Brain microvascular endothelial cell (primary cell): ENCODE measurements around the gene ITGA1.

ENCODE experiments used
- DNase-seq: peaks from one replicate; pipeline ENCODE4 v3.0.0-alpha.2; 2020
- H3K27ac ChIP-seq: fragments of 250-450 bp; sonication (Bioruptor Pico); 2 replicates; pipeline ENCODE4 v1.5.1; 2020; ENCODE audit warnings: mild to moderate bottlenecking, moderate library complexity
- H3K27me3 ChIP-seq: fragments of 250-450 bp; sonication (Bioruptor Pico); replicated peaks from 2 replicates; pipeline ENCODE4 v1.5.1; 2020; ENCODE audit warnings: mild to moderate bottlenecking
- H3K36me3 ChIP-seq: fragments of 250-450 bp; sonication (Bioruptor Pico); replicated peaks from 2 replicates; pipeline ENCODE4 v1.5.1; 2020; ENCODE audit warnings: mild to moderate bottlenecking
- H3K4me3 ChIP-seq: 2 replicates; pipeline ENCODE4 v1.5.1; 2011; ENCODE audit warnings: low read depth, mild to moderate bottlenecking, control low read depth, low read length, moderate library complexity
- CTCF ChIP-seq: IDR thresholded peaks from 2 replicates; pipeline ENCODE4 v1.5.1; 2011; ENCODE audit warnings: low read depth, mild to moderate bottlenecking, moderate library complexity, low read length, control low read depth, inconsistent platforms; ENCODE audit errors: missing control alignments
- in situ Hi-C: cut with HindIII; loops from 2 replicates; pipeline ENCODE4 v1.10.0; 2017; ENCODE audit warnings: low sequenced_read_pairs, low pct_ligation_motif_present

Gene ITGA1

GRCh38 chr5:52854301-52854700 is 66.6 kb downstream of the ITGA1 start:
- Histone ChIP-seq H3K27ac (no peak overlapping the region), H3K4me3 (no peak overlapping the region), H3K36me3 (peaks cover 2% of the 10 kb centered on the region), H3K27me3 (no peaks in the 10 kb centered on the region)
- no peak for DNase-seq
- TF ChIP-seq CTCF = no peak
- in situ Hi-C loops = no loop called here

- no peak for DNase-seq
- Histone ChIP-seq H3K4me3 (no peak overlapping the region), H3K36me3 (peaks cover 2% of the 10 kb centered on the region), H3K27me3 (no peaks in the 10 kb centered on the region), H3K27ac (no peak overlapping the region)
- TF ChIP-seq CTCF = no peak
- in situ Hi-C loops = no loop called here
Observed at GRCh38 chr5:52854949-52855348, 67.2 kb downstream of the ITGA1 start.

- no peak for DNase-seq
- peak overlapping the region; percentile 29 for H3K27ac ChIP-seq
- in situ Hi-C loops = no loop called here
- H3K27me3 ChIP-seq = no peaks in the 10 kb centered on the region
- no peak overlapping the region for H3K4me3 ChIP-seq
- peaks cover under 1% of the 10 kb centered on the region for H3K36me3 ChIP-seq
- TF ChIP-seq CTCF = no peak
Observed at GRCh38 chr5:52856564-52856963, 68.8 kb downstream of the ITGA1 start.

GRCh38 chr5:52859628-52860027 is 71.9 kb downstream of the ITGA1 start:
- Histone ChIP-seq H3K36me3 (no peaks in the 10 kb centered on the region), H3K4me3 (no peak overlapping the region), H3K27ac (peak overlapping the region; percentile 81), H3K27me3 (no peaks in the 10 kb centered on the region)
- peak; percentile 94 for DNase-seq
- in situ Hi-C loops = no loop called here
- no peak for TF ChIP-seq CTCF

GRCh38 chr5:52861368-52861767 is 73.7 kb downstream of the ITGA1 start:
- DNase-seq = no peak
- no peak for TF ChIP-seq CTCF
- H3K4me3 ChIP-seq = no peak overlapping the region
- no peak overlapping the region for H3K27ac ChIP-seq
- in situ Hi-C loops = no loop called here
- H3K36me3 ChIP-seq = no peaks in the 10 kb centered on the region
- H3K27me3 ChIP-seq = no peaks in the 10 kb centered on the region

GRCh38 chr5:52863715-52864290 is 76.1 kb downstream of the ITGA1 start:
- no peak for TF ChIP-seq CTCF
- DNase-seq = no peak
- Histone ChIP-seq H3K36me3 (no peaks in the 10 kb centered on the region), H3K27me3 (no peaks in the 10 kb centered on the region), H3K27ac (peak overlapping the region; percentile 18), H3K4me3 (no peak overlapping the region)
- in situ Hi-C loops = no loop called here
